Neural progenitor cell (in vitro differentiated cells): Measurements from ENCODE around the gene RNF181.

ENCODE experiments used
- EZH2phosphoT487 ChIP-seq: fragments of 200-600 bp; sonication (generic); IDR thresholded peaks from 2 replicates; pipeline ENCODE4 v1.6.1; 2017; ENCODE audit warnings: antibody characterized with exemption
- TF ChIP-seq, protein P1 (sequence below): fragments of 200-600 bp; sonication (generic); IDR thresholded peaks from 2 replicates; pipeline ENCODE4 v1.5.1; 2017; ENCODE audit warnings: antibody characterized with exemption, mild to moderate bottlenecking

DNA sequence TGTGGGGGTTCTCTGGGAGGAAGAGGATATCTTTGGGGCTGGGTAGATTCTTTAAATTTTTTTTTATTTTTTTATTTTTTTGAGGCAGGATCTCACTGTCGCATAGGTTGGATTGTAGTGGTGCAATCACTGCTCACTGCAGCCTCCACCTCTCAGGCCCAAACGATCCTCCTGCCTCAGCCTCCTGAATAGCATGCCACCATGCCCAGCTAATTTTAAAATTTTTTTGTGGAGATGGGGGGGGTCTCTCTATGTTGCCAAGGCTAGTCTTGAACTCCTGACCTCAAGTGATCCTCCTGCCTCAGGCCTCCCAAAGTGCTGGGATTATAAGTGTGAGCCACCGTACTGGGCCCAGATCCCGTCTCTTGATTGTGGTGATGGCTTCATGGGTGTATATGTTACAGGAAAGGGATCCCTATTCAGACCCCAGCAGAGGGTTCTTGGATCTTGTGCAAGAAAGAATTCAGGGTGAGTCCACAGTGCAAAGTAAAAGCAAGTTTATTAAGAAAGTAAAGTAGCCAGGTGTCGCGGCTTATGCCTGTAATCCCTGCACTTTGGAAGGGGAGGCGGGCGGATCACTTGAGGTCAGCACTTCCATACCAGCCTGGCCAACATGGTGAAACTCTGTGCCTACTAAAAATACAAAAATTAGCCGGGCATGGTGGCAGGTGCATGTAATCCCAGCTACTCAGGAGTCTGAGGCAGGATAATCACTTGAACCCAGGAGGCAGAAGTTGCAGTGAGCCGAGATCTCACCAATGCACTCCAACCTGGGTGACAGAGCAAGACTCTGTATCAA lies 18.4 kb downstream of the RNF181 start:
- TF ChIP-seq, protein P1, sequence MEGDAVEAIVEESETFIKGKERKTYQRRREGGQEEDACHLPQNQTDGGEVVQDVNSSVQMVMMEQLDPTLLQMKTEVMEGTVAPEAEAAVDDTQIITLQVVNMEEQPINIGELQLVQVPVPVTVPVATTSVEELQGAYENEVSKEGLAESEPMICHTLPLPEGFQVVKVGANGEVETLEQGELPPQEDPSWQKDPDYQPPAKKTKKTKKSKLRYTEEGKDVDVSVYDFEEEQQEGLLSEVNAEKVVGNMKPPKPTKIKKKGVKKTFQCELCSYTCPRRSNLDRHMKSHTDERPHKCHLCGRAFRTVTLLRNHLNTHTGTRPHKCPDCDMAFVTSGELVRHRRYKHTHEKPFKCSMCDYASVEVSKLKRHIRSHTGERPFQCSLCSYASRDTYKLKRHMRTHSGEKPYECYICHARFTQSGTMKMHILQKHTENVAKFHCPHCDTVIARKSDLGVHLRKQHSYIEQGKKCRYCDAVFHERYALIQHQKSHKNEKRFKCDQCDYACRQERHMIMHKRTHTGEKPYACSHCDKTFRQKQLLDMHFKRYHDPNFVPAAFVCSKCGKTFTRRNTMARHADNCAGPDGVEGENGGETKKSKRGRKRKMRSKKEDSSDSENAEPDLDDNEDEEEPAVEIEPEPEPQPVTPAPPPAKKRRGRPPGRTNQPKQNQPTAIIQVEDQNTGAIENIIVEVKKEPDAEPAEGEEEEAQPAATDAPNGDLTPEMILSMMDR: no peak
- TF ChIP-seq EZH2phosphoT487: no peak
